Activated T-cell treated with anti-CD3 and anti-CD28 coated beads for 1 hour (primary cell): ENCODE results near the gene SLC17A6.

ENCODE experiments used
- DNase-seq: peaks from one replicate; pipeline ENCODE4 v3.0.0-alpha.2; 2020; ENCODE audit warnings: low read depth

Gene SLC17A6

GRCh38 chr11:22337596-22338485 is at the start of gene SLC17A6:
SLC17A6 (plus strand) TSS chr11:22338381; CDS start chr11:22338534, 153 bp downstream.
- no peak for DNase-seq

- no peak for DNase-seq
Measured at GRCh38 chr11:22302368-22302767, 35.8 kb upstream of the SLC17A6 start.

GRCh38 chr11:22304337-22304961 is 33.7 kb upstream of the SLC17A6 start:
- DNase-seq, result no peak

- no peak for DNase-seq
Measured at GRCh38 chr11:22317656-22318055, 20.5 kb upstream of the SLC17A6 start.

GRCh38 chr11:22331771-22332170 is 6.4 kb upstream of the SLC17A6 start:
- DNase-seq, result no peak

GRCh38 chr11:22336587-22336986 is 1.6 kb upstream of the SLC17A6 start:
- DNase-seq, result no peak

GRCh38 chr11:22339611-22340010 is 1.4 kb downstream of the SLC17A6 start:
- DNase-seq, result no peak

- DNase-seq, result no peak
Measured at GRCh38 chr11:22340235-22340634, 2.1 kb downstream of the SLC17A6 start.

- DNase-seq, result no peak
Measured at GRCh38 chr11:22340701-22341587, 2.8 kb downstream of the SLC17A6 start.

- no peak for DNase-seq
Measured at GRCh38 chr11:22341588-22341931, 3.4 kb downstream of the SLC17A6 start.

GRCh38 chr11:22342211-22343031 is 4.2 kb downstream of the SLC17A6 start:
- no peak for DNase-seq

- no peak for DNase-seq
Measured at GRCh38 chr11:22343032-22343324, 4.8 kb downstream of the SLC17A6 start.

GRCh38 chr11:22343371-22344032 is 5.3 kb downstream of the SLC17A6 start:
- no peak for DNase-seq

GRCh38 chr11:22344081-22344480 is 5.9 kb downstream of the SLC17A6 start:
- no peak for DNase-seq

- DNase-seq, result no peak
Measured at GRCh38 chr11:22346282-22346681, 8.1 kb downstream of the SLC17A6 start.

- no peak for DNase-seq
Measured at GRCh38 chr11:22347857-22348487, 9.8 kb downstream of the SLC17A6 start.

GRCh38 chr11:22349491-22349890 is 11.3 kb downstream of the SLC17A6 start:
- DNase-seq, result no peak

GRCh38 chr11:22359295-22359694 is 21.1 kb downstream of the SLC17A6 start:
- no peak for DNase-seq

GRCh38 chr11:22371160-22371559 is 33.0 kb downstream of the SLC17A6 start:
- no peak for DNase-seq

GRCh38 chr11:22387126-22387525 is 48.9 kb downstream of the SLC17A6 start:
- DNase-seq, result no peak
